Measurements from ENCODE around the gene SHH.

SHH gene

GRCh38 chr7:155813125-155813524 is 862 bp upstream of the SHH start:
- no peak overlapping the region for H3K27ac ChIP-seq
- no peak for TF ChIP-seq ZFX (IDR thresholded peaks at IDR 0.05)
- TF ChIP-seq, protein P1, sequence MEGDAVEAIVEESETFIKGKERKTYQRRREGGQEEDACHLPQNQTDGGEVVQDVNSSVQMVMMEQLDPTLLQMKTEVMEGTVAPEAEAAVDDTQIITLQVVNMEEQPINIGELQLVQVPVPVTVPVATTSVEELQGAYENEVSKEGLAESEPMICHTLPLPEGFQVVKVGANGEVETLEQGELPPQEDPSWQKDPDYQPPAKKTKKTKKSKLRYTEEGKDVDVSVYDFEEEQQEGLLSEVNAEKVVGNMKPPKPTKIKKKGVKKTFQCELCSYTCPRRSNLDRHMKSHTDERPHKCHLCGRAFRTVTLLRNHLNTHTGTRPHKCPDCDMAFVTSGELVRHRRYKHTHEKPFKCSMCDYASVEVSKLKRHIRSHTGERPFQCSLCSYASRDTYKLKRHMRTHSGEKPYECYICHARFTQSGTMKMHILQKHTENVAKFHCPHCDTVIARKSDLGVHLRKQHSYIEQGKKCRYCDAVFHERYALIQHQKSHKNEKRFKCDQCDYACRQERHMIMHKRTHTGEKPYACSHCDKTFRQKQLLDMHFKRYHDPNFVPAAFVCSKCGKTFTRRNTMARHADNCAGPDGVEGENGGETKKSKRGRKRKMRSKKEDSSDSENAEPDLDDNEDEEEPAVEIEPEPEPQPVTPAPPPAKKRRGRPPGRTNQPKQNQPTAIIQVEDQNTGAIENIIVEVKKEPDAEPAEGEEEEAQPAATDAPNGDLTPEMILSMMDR (conservative IDR thresholded peaks at IDR 0.05) = no peak

DNA sequence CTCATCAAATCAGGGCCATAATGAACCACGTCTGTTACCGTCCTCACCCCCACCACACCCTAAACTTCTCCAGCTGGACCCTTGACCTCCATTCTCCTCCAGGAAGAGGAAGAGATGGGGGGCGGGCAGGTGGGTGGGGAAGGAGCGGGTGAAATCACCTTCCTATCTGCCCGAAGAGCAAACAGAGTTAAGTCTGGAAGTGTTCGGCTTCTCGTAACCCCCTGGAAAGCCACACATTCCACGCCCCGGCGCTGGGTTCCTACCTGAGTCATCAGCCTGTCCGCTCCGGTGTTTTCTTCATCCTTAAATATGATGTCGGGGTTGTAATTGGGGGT is 736 bp downstream of the SHH start:
- TF ChIP-seq, protein P1 (conservative IDR thresholded peaks at IDR 0.05) = no peak
- no peak for TF ChIP-seq ZFX (IDR thresholded peaks at IDR 0.05)
- H3K27ac ChIP-seq = no peak overlapping the region

DNA sequence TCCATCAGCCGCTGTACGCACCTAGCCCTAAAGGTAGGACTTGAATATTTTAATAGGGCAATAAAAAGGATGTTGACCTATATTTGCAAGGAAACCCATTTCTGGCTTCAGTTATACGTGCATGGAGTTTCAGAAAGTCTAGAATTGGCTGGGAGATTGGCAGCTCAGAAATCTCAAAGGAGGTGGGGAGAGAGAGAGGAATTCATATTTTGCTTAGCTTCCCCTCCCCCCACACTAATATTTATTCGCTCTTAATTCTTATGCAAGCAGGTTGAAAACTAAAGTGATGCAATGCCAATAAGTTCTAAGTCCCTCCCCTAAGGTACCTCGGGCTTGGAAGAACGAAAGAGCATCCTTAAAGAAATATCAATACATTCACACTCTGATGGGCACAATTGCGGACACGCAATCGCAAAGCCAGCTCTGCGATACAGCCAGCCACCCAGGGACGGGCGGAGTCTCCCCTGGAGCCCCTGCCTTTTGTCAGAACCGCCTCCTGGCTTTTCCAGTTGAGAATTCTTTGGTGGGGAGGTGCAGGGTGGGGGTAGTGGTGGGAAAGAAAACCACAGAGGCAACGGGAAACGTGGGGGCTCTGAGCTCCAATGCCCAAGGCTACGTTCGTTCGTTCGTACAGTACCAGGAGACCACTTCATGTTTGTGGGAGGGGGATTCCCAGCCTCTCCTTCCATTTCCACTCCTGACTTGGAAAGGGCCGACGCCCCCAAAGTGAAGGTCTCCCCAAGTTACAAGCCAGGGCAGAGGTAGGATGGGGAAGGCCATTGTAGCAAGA is 1.3 kb downstream of the SHH start:
- TF ChIP-seq ZFX (IDR thresholded peaks at IDR 0.05) = no peak
- TF ChIP-seq, protein P1 (conservative IDR thresholded peaks at IDR 0.05) = no peak
- H3K27ac ChIP-seq = no peak overlapping the region

DNA sequence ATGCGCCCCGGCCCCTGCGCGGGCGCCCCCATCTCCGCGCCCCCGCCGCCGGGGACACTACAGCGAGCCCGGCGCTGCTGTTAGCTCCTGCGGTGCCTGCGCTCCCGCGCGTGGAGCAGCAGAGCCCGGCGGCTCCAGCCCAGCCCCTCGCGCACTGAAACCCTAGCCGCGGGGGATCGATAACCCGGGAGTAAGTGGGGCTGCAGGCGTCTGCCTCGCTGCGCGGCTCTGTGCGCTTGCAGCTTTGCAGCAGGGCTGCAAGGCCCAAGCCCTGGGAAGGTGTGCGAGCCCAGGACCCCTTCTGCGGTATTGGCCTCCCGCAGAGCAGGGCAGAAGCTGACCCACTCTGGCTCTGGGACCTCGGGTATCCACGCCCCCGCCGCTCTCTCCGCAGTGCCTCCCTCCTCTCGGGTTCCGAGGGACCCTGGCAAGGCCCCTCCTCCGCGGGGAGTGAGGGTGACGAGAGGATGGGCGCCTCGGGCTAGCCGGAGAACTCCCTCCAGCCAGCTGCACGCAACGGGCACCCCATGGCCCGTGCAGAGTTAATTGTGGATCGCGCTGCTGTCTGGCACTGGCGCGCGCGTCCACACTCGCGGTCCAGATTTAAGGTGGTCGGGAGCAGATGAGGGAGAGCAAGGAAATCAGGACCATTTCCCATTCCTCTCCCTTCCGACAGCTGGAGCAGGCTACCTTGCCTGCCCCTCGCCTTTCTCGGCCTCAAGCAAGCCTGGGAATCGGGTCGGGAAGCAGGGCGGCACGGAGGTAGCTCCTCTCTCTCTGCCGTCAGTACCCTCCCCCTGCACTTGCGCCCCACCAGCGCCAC is 2.1 kb downstream of the SHH start:
- H3K27ac ChIP-seq = no peak overlapping the region
- TF ChIP-seq ZFX (IDR thresholded peaks at IDR 0.05) = no peak

- no peak for TF ChIP-seq ZFX (IDR thresholded peaks at IDR 0.05)
- TF ChIP-seq, protein P1 (conservative IDR thresholded peaks at IDR 0.05) = no peak
- no peak overlapping the region for H3K27ac ChIP-seq
Observed at GRCh38 chr7:155809332-155809946, 2.8 kb downstream of the SHH start.

DNA sequence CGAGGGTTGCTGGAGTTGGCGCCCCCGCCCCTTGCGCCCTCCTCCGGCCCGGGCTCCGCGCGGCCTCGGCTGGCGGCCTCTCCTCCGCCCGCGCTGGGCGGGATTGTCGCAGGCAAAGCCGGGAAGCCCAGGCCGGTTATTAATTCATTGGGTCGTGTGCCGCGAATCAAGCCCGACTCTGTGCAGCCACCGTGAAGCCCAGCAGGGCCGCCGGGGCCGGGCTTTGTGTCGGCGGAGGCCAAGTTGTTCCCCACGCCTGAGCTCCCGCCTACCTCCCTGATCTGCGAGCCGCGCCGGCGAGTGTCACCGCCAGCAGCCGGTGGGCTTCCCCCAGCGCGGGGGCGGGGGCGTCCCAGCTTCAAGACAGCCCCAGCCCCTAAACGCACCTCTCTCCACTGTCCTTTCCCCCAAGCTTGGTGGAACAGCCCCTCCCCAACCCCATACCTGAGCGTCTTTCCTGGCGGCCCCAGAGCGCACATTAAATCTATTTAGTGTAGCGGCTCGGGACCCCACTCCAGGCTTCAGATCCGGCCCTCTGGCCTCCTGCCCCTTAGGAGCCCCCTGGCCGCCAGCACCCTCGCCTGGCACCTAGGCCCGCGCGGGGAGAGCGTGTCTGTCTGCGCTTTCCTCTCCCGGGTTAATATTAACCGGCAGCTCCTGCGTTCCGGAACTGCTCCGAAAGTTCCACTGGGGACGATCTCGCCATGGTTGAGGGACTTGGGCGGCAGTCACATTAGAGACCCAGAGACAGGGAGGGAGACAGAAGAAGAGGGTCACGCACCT is 3.5 kb downstream of the SHH start:
- no peak overlapping the region for H3K27ac ChIP-seq
- TF ChIP-seq ZFX (IDR thresholded peaks at IDR 0.05) = no peak
- TF ChIP-seq, protein P1 (conservative IDR thresholded peaks at IDR 0.05) = no peak

DNA sequence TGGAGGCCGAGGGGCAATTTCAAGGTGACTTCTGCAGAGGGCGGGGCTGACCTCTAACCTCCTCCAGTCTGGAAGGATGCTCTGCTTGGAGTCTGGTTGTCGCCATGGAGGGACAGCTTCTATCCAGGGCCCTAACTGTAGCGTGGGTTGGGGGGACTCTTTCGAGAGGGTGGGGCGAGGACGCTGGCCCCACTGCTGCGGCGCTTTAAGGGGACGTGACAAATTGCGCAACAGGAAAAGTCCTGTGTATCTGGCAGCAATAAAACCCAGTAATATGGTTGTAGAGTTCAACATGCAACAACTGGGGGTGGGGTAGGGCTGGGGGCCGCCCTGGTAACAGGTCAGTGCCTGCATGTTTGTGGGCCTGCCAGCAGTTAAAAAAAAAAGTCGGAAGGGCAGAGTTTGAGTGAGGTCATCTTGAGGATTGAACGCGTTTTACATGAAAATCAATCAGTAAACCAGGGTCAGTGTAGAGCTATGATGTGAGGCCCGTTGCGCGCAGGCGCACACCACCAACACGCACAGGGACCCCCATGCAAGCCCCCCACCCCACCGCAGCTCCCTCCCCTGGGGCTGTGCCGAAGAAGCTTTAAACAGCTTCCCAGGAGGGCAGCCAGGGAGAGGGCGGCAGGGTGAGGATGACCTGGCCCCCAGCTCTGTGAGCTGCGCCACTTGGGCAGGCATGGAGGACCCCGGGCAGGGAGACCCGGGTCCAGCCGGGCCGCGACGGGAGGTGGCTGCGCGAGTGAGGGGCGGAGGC is 4.3 kb downstream of the SHH start:
- TF ChIP-seq ZFX (IDR thresholded peaks at IDR 0.05) = no peak
- TF ChIP-seq, protein P1 (conservative IDR thresholded peaks at IDR 0.05) = no peak
- H3K27ac ChIP-seq = no peak overlapping the region

Measured in C4-2B (cell line).